ENCODE data around the gene TUBGCP5. TPM values are rescaled to one million over a fixed set of nuclear protein-coding genes. Genes with fewer than 3 reads are reported as not detected.

The TUBGCP5 gene
- total RNA-seq, 2 donors from 2014 or later: 23.0 to 24.7 TPM

DNA sequence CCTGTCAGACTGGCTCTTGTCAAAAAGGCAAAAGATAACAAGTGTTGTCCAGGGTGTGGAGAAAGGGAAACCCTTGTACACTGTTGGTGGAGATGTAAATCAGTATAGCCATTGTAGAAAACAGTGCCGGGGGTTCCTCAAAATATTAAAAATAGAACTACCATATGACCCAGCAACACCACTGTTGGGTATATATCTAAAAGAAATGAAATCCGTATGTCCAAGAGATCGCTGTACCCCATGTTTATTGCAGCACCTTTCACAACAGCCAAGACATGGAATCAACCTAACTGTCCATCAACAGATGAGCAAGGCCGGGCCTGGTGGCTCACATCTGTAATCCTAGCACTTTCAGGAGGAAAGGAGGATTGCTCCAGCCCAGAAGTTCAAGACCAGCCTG is 65.4 kb downstream of the TUBGCP5 start:
- DNase-seq: no peak

GRCh38 chr15:22973286-22973685 is 66.1 kb downstream of the TUBGCP5 start:
- Histone ChIP-seq H3K9me3 (ENCODE audit: control insufficient read depth, low read length) (peaks cover 14% of the 10 kb centered on the region), H3K27me3 (ENCODE audit: control insufficient read depth, insufficient read depth, low read length, poor library complexity, severe bottlenecking) (no peaks in the 10 kb centered on the region), H3K9ac (ENCODE audit: extremely low read depth, low read length, poor library complexity, severe bottlenecking) (no peak overlapping the region), H3K4me1 (ENCODE audit: control insufficient read depth, insufficient read depth, low read length) (no peaks in the 10 kb centered on the region), H3K36me3 (ENCODE audit: control insufficient read depth, insufficient read depth, low read length) (peaks cover 13% of the 10 kb centered on the region), H3K4me3 (ENCODE audit: low read length) (no peak overlapping the region), H3K27ac (ENCODE audit: low read depth, low read length) (no peak overlapping the region)
- no peak for TF ChIP-seq CTCF (conservative IDR thresholded peaks at IDR 0.05)
- peaks cover 7% of the 10 kb centered on the region for H3K4me1 Mint-ChIP-seq
- no peak overlapping the region for H3K4me3 Mint-ChIP-seq
- H3K9me3 Mint-ChIP-seq: peaks cover 15% of the 10 kb centered on the region
- WGBS, 2 experiments (ENCODE audit: insufficient coverage in 1 of 2, insufficient read length in 1 of 2): 93 to 94% methylated on average over 3 to 4 of the region's 5 CpGs
- peaks cover under 1% of the 10 kb centered on the region for H3K27me3 Mint-ChIP-seq (ENCODE audit: insufficient read depth)
- DNase-seq: no peak
- no peak overlapping the region for H3K27ac Mint-ChIP-seq
- H3K36me3 Mint-ChIP-seq (ENCODE audit: low read depth): peaks cover 16% of the 10 kb centered on the region

More for the DNA sequence above, 65.4 kb downstream of the TUBGCP5 start:
- no peak for TF ChIP-seq CTCF (conservative IDR thresholded peaks at IDR 0.05)
- Mint-ChIP-seq H3K36me3 (ENCODE audit: low read depth) (peaks cover 16% of the 10 kb centered on the region), H3K4me1 (peaks cover 10% of the 10 kb centered on the region), H3K27me3 (ENCODE audit: insufficient read depth) (peaks cover 7% of the 10 kb centered on the region), H3K9me3 (peaks cover 15% of the 10 kb centered on the region), H3K4me3 (no peak overlapping the region), H3K27ac (no peak overlapping the region)
- H3K27me3 ChIP-seq (ENCODE audit: control insufficient read depth, insufficient read depth, low read length, poor library complexity, severe bottlenecking): peaks cover 6% of the 10 kb centered on the region
- H3K4me3 ChIP-seq (ENCODE audit: low read length): no peak overlapping the region
- no peak overlapping the region for H3K9ac ChIP-seq (ENCODE audit: extremely low read depth, low read length, poor library complexity, severe bottlenecking)
- WGBS, 2 experiments (ENCODE audit: insufficient coverage in 1 of 2, insufficient read length in 1 of 2): 94 to 98% methylated on average over 3 of the region's 4 CpGs
- H3K36me3 ChIP-seq (ENCODE audit: control insufficient read depth, insufficient read depth, low read length): peaks cover 13% of the 10 kb centered on the region
- H3K9me3 ChIP-seq (ENCODE audit: control insufficient read depth, low read length): peaks cover 14% of the 10 kb centered on the region
- no peak overlapping the region for H3K27ac ChIP-seq (ENCODE audit: low read depth, low read length)
- H3K4me1 ChIP-seq (ENCODE audit: control insufficient read depth, insufficient read depth, low read length): peaks cover 3% of the 10 kb centered on the region

DNA sequence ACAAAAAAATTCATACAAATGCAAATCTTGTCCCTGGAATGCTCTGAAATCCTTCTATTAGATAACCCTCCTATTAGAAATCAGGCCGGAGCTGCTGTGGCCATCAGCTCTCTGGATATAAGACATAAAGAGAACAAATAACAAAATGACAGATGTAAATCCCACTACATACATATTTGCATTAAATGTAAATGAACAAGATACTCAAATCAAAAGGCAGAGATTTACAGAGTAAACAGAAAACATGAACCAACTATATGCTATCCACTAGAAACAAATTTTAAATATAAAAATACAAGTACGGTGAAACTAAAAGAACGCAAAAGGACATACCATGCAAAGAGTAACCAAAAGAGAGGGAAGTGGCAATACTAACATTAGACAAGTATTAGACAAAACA is 69.9 kb downstream of the TUBGCP5 start:
- Histone ChIP-seq H3K9me3 (ENCODE audit: control insufficient read depth, low read length) (peaks cover 14% of the 10 kb centered on the region), H3K27me3 (ENCODE audit: control insufficient read depth, insufficient read depth, low read length, poor library complexity, severe bottlenecking) (no peaks in the 10 kb centered on the region), H3K9ac (ENCODE audit: extremely low read depth, low read length, poor library complexity, severe bottlenecking) (no peak overlapping the region), H3K27ac (ENCODE audit: low read depth, low read length) (no peak overlapping the region), H3K4me1 (ENCODE audit: control insufficient read depth, insufficient read depth, low read length) (no peaks in the 10 kb centered on the region), H3K4me3 (ENCODE audit: low read length) (no peak overlapping the region), H3K36me3 (ENCODE audit: control insufficient read depth, insufficient read depth, low read length) (peaks cover 18% of the 10 kb centered on the region)
- 91% methylated on average over 3 of the region's 3 CpGs; no CpG with 5 or more reads in 1 of the 2 experiments for WGBS, 2 experiments (ENCODE audit: insufficient coverage in 1 of 2, insufficient read length in 1 of 2)
- peaks cover 29% of the 10 kb centered on the region for H3K36me3 Mint-ChIP-seq (ENCODE audit: low read depth)
- no peaks in the 10 kb centered on the region for H3K27me3 Mint-ChIP-seq (ENCODE audit: insufficient read depth)
- H3K27ac Mint-ChIP-seq: no peak overlapping the region
- no peak overlapping the region for H3K4me3 Mint-ChIP-seq
- no peak for TF ChIP-seq CTCF (conservative IDR thresholded peaks at IDR 0.05)
- H3K4me1 Mint-ChIP-seq: peaks cover 3% of the 10 kb centered on the region
- DNase-seq: no peak
- peaks cover 15% of the 10 kb centered on the region for H3K9me3 Mint-ChIP-seq

Measured in endodermal cell (in vitro differentiated cells).